HG03039 (cell line): ENCODE data around the gene ELMO1.

Experiments
- ATAC-seq: cut with Tn5 transposase; IDR thresholded peaks from one replicate; pipeline ENCODE4 v1.9.1; 2021; ENCODE audit warnings: mild to moderate bottlenecking, moderate library complexity; ENCODE audit not compliant: unreplicated experiment

The ELMO1 gene

DNA sequence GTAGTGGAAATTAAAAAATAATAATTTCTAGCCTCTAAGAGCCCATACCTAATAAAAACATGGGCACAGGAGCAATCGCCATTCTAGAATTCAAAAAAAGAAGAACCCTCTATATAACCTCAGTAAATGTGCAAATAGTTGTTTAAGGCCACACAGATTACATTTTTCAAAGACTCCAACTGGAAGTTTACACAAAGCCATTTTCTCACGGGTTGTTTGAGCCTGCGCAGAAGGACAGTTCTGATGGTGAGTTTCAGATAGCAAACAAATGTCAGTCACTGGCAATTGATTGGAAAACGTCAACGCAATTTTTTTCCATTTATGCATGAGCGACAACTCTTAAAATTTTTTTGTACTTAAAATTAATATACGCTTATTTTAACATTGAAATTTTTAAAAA lies 23.0 kb upstream of the ELMO1 start:
- no peak for ATAC-seq

GRCh38 chr7:37467002-37467401 lies 18.3 kb upstream of the ELMO1 start:
- no peak for ATAC-seq

GRCh38 chr7:37462138-37462537 lies 13.5 kb upstream of the ELMO1 start:
- ATAC-seq, result no peak

DNA sequence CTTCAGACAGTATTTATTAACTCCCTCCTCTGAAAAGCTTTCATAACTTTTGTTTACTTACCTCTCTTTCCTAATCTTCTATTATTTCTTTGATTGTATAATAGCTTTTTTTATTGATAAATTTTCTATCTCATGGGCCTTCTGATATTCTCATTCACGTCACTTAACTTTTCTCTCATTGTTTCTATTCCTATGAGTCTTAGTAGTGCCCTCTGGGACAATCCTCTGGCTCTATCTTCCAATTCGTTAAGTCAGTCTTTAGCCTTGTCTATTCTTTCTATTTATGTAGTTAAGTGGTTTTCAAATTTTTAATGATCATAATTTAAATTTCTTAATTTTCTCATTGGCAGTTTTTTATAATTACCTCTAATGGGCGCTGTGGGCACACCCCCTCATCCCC lies 6.4 kb upstream of the ELMO1 start:
- ATAC-seq, result no peak

DNA sequence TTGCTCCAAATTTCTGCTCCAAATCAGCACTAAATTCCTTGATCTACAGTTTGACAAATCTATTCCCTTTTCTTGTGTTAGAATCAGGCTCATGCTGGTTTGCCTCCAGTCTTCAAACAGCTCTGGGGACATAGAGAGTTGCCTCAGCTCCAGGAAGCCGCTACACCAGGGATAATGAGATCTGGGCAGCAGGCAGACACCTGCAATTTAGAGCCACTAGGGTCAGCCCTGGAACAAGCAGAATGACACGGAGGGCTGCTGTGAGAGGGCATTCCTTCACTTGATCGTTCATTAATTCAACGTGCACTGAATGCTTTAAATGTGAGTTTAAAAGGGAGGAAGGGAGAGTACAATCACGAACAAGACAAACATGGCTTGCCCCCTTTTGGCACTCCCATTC lies 3.7 kb upstream of the ELMO1 start:
- no peak for ATAC-seq

DNA sequence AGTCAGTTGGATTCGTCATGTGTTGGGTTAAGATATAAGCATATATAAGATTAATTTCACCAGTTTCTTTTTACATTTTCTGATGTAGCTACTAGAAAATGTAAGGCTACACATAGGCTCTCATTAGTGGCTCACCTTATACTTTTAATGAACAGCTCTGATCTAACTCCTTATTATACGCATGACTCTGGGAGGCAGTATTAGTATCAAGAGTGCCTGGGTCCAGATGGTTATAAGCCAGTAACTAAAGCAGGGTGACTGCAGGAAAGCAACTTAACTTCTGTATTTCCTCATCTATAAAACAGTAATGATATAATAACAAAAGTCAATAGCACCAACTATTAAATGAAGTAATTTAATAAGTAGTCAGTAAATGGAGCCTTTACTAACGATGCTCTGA lies 1.4 kb upstream of the ELMO1 start:
- no peak for ATAC-seq

GRCh38 chr7:37449621-37450020 lies 957 bp upstream of the ELMO1 start:
- no peak for ATAC-seq

GRCh38 chr7:37448011-37448635 lies 541 bp downstream of the ELMO1 start:
- peak; percentile 22 for ATAC-seq

DNA sequence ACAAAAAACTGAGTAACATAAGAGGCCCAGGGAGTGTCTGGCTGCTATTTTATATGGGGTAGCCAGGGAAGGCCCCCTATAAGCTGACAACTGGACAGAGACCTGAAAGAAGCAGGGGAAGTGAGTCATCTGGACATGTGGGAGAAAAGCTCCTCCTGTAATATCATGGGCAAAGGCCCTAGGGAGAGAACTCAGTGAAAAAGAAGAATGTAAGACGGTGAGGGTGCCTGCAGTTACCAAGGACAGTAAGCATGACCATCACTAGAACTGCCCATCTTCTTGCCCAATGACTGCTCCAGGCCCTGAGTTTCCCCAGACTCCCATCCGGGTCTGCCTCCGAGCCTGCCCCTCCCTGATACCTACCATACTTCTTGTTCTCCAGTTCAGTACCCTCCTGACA lies 2.3 kb downstream of the ELMO1 start:
- ATAC-seq, result no peak

- ATAC-seq, result no peak
Measured at GRCh38 chr7:37445790-37446189, 2.9 kb downstream of the ELMO1 start.

DNA sequence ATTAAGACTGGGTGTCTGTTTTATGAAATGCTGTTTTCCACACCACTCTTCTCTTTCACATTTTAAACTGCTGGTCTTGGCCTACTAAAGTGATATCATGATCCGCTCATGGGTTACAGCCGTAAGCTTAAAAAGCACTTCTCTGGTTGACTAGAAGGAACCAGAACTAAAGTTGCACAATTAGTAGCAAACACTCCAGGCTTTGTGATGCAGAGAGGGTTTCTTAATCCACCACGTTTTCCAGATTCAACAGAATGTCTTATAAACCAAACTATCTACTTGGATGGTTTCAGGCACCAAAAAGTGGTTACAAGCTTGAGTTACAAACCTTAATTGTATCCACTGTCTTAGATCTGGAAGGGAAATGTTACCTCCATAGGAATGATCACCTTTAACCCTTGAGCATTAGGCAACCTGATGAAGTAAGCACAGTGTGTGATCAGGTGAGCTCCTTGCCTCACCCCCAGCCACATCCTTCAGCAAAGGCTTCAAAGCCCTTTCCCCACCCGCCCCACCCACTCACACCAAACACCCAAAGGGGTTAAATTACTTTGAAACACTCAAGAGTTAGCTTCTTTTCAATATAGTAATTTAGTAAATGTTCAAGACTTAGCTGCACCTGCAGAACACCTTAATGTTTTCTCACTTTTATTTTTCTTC lies 3.5 kb downstream of the ELMO1 start:
- ATAC-seq, result no peak

- ATAC-seq, result no peak
Measured at GRCh38 chr7:37443627-37444026, 5.0 kb downstream of the ELMO1 start.

- ATAC-seq, result no peak
Measured at GRCh38 chr7:37442268-37442667, 6.4 kb downstream of the ELMO1 start.

GRCh38 chr7:37441816-37442215 lies 6.8 kb downstream of the ELMO1 start:
- ATAC-seq, result no peak

- no peak for ATAC-seq
Measured at GRCh38 chr7:37441386-37441760, 7.3 kb downstream of the ELMO1 start.

DNA sequence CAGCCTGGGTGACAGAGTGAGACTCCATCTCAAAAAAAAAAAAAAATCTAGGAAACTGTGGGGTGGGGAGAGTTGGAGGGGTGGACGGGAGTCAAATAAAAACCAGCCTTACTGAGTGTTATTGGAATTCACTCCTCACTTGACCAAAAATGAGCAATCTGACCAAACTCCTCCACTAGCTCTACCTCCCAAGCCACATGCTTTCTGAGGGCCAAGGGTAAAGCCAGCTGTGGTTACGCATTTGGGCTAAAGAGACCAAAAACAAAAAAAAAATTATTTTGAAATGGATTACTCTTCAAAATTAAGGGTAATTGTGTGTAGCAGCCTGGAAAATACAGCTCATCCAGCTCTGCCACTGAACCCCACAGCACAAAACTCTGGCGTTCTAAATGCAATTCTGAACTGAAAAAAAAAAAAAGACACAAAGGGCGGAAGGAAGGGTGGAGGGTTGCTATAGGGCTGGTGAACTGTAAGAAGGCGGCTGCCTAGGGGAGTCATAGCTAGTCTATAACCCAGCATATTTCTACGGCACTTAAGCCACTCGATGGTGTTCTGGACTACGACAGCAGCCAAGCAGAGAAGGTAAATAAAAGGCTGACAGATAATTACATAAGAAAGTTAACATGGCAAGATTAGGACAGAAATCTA lies 7.8 kb downstream of the ELMO1 start:
- no peak for ATAC-seq

GRCh38 chr7:37439653-37440026 lies 9.0 kb downstream of the ELMO1 start:
- ATAC-seq, result no peak

DNA sequence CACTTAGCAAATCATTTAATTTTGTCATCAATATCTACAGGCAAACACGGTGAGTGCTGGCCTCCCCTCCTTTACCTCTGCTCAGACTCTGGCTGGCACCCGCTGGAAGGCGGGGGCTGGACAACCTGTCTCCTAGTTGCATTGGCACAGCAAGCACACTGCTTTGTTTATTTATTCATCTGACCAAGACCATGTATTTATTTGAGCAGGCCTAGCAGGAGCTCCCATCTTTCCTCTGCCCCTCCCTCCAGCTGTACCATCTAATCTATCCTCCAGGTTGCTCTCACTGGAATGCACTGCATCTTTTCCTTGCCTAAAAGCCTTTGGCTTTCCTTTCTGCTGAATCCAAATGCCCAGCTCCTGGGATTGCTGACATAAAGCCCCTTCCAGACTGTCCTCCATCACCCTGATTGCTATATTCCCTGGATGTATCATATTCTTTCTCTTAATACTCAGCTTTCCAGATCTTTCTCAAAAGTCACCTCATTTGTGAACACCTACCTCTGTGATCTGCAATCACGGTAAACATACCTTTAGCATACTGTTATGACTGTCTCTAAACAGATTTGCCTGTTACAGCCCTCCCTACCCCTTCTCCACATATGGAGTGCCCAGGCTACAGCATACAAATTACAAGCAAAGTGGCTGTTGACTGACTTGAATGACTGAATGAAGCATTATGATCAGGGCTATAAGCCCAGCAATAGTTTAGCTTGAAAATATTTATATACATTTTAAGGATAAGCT lies 9.6 kb downstream of the ELMO1 start:
- no peak for ATAC-seq

DNA sequence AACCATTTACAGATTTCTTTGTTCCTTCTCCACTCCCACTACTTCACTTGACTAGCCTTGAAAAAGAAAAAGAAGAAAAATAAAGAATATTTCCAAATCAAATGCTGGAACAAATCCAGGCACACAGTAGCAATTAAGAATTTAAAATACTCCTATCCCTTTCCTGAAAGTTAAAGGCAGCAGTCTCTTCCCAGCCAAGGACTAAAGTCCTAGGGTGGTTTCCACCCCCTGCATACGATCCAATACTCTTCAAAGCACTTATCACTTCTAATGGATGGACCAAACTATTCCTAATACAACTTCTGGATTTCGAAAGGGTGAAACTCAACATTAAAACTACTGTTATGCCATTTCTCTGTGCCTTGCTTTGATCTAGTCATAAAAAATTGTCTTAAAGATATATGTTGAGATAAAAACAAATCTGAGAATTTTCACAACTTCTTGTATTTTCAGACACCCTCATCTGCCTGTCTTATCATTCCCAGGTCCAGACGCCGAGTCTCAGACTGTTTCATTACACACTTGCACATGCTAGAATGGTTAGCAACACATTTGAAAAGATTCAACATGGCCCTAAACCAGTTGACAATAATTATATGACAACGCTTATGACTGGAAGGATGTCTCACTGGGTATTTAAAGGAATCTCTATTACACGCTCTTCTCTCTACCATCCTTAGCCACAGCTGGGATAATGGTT lies 13.4 kb downstream of the ELMO1 start:
- no peak for ATAC-seq

GRCh38 chr7:37434529-37434928 lies 14.1 kb downstream of the ELMO1 start:
- ATAC-seq, result no peak

DNA sequence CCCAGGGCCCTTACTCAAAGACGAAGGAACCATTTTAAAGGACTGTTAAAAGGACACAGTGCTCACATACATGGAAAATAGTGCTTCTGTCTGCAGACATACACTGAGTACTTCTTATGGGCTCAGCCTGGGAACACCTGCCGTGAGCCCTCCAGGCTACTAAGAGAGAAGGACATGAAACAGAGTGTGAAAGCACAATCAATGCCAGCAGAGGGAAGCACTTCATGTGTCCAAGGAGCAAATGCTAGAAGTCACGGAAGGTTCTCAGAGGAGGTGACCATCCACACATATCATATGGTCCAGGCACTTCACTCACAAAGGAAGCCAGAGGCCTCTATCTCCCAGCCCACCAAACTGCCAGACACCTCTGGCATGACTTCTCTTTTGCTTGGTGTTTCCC lies 15.5 kb downstream of the ELMO1 start:
- ATAC-seq, result no peak
